ENCODE measurements around the gene RNF26.

DNA sequence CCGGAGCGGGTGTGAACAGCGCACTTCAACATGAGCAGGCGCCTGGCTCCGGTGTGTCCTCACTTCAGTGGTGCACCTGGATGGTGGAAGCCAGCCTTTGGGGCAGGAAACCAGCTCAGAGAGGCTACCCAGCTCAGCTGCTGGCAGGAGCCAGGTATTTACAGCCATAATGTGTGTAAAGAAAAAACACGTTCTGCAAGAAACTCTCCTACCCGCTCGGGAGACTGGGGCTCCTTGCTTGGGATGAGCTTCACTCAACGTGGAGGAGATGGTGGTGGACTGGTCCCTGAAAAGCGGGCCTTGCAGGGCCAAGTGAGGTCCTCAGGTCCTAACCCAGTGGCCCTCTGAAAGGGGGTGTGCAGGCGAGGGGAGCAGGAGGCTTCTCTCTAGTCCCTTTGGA is 24.9 kb upstream of the RNF26 start:
- TF ChIP-seq, protein P1, sequence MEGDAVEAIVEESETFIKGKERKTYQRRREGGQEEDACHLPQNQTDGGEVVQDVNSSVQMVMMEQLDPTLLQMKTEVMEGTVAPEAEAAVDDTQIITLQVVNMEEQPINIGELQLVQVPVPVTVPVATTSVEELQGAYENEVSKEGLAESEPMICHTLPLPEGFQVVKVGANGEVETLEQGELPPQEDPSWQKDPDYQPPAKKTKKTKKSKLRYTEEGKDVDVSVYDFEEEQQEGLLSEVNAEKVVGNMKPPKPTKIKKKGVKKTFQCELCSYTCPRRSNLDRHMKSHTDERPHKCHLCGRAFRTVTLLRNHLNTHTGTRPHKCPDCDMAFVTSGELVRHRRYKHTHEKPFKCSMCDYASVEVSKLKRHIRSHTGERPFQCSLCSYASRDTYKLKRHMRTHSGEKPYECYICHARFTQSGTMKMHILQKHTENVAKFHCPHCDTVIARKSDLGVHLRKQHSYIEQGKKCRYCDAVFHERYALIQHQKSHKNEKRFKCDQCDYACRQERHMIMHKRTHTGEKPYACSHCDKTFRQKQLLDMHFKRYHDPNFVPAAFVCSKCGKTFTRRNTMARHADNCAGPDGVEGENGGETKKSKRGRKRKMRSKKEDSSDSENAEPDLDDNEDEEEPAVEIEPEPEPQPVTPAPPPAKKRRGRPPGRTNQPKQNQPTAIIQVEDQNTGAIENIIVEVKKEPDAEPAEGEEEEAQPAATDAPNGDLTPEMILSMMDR (IDR thresholded peaks at IDR 0.05) = no peak
- TF ChIP-seq POLR2A (IDR thresholded peaks at IDR 0.05) = no peak
